Stomach (tissue), 4 donors: Measurements from ENCODE around the gene ZDHHC18.

Experiments
- CTCF ChIP-seq, 7 experiments: fragments of 450-650 bp in 4 of 7; fragments of 200-600 bp in 3 of 7; sonication (generic) in 3 of 7; IDR thresholded peaks; one replicate each; pipeline ENCODE4 v1.5.1; 2016 to 2019; ENCODE audit warnings: antibody characterized with exemption in 7 of 7, control low read depth in 2 of 7, mild to moderate bottlenecking in 1 of 7
- POLR2AphosphoS5 ChIP-seq, 3 donors: sonication (generic); formaldehyde crosslinking; IDR thresholded peaks; one replicate each; pipeline ENCODE4 v1.6.1; 2016; ENCODE audit warnings: antibody characterized with exemption in 3 of 3

- TF ChIP-seq CTCF (IDR thresholded peaks at IDR 0.05) (no peak), POLR2AphosphoS5 (IDR thresholded peaks at IDR 0.05) (no peak)
Observed at GRCh38 chr1:26882696-26883463, 56.4 kb downstream of the ZDHHC18 start.
